IMR-90 (cell line): ENCODE results near the gene LRRC58. TPM values are rescaled to one million over a fixed set of nuclear protein-coding genes. Genes with fewer than 3 reads are reported as not detected.
A peak's percentile ranks its signal among the peaks of the same experiment; 100 is the strongest.

ENCODE experiments used
- ATAC-seq: fragments of 200-7000 bp; cut with Tn5 transposase; 2 replicates; pipeline ENCODE4 v1.9.1; 2020; ENCODE audit warnings: low read depth, mild to moderate bottlenecking, moderate library complexity
- BruUV-seq: library from RNA; stranded (reverse); fragments of 400-500 nt; replicated peaks from 2 replicates; lab custom pipeline; 2021; lab: Mats Ljungman, UMichigan
- CTCF ChIA-PET: fragments of 300-600 bp; formaldehyde crosslinking; extraction: SDS; loops from one replicate; lab custom pipeline; 2021; ENCODE audit warnings: antibody characterized with exemption; lab: Yijun Ruan, JAX
- POLR2A ChIA-PET: fragments of 300-600 bp; sonication (Branson Sonifier 250); formaldehyde crosslinking; loops from one replicate; lab custom pipeline; 2022; ENCODE audit warnings: antibody characterized with exemption; ENCODE audit not compliant: unreplicated experiment; lab: Charles Lee
- DNase-seq: peaks from one replicate; pipeline ENCODE4 v3.0.0; 2013
- H2AFZ ChIP-seq: replicated peaks from 2 replicates; pipeline ENCODE3; 2013; ENCODE audit warnings: low read length, mild to moderate bottlenecking; ENCODE audit not compliant: poor library complexity
- H2AK5ac ChIP-seq: 2 replicates; pipeline ENCODE4 v1.6.1; 2013; ENCODE audit warnings: low read depth, low read length, inconsistent platforms
- H2AK9ac ChIP-seq: replicated peaks from 2 replicates; pipeline ENCODE3; 2013; ENCODE audit warnings: mild to moderate bottlenecking, low read depth, low read length, moderate library complexity; ENCODE audit not compliant: poor library complexity
- H2BK120ac ChIP-seq: 2 replicates; pipeline ENCODE4 v1.6.1; 2013; ENCODE audit warnings: low read depth, low read length, inconsistent platforms
- H2BK15ac ChIP-seq: 3 replicates; pipeline ENCODE4 v1.6.1; 2013; ENCODE audit warnings: low read depth, low read length, inconsistent platforms
- H2BK20ac ChIP-seq: 2 replicates; pipeline ENCODE4 v1.6.1; 2013; ENCODE audit warnings: low read depth, mild to moderate bottlenecking, inconsistent platforms, low read length, moderate library complexity
- H2BK5ac ChIP-seq: 2 replicates; pipeline ENCODE4 v1.6.1; 2013; ENCODE audit warnings: mild to moderate bottlenecking, low read depth, low read length, inconsistent platforms; ENCODE audit not compliant: poor library complexity, severe bottlenecking
- H3K14ac ChIP-seq: replicated peaks from 2 replicates; pipeline ENCODE4 v1.6.1; 2013; ENCODE audit warnings: low read depth, low read length, inconsistent platforms
- H3K18ac ChIP-seq: 2 replicates; pipeline ENCODE4 v1.6.1; 2013; ENCODE audit warnings: low read depth, low read length, control low read depth
- H3K23ac ChIP-seq: 2 replicates; pipeline ENCODE4 v1.6.1; 2013; ENCODE audit warnings: low read depth, low read length, inconsistent platforms
- H3K27ac ChIP-seq: 2 replicates; pipeline ENCODE4 v1.5.1; 2013; ENCODE audit warnings: mild to moderate bottlenecking, control low read depth, low read length; ENCODE audit not compliant: insufficient read depth
- H3K27me3 ChIP-seq: 2 replicates; pipeline ENCODE4 v1.6.1; 2013; ENCODE audit warnings: low read length; ENCODE audit not compliant: control insufficient read depth, insufficient read depth
- H3K36me3 ChIP-seq: 2 replicates; pipeline ENCODE4 v1.6.1; 2013; ENCODE audit warnings: low read length, mixed read lengths; ENCODE audit not compliant: control insufficient read depth, insufficient read depth
- H3K4ac ChIP-seq: 2 replicates; pipeline ENCODE4 v1.6.1; 2013; ENCODE audit warnings: low read depth, low read length, inconsistent platforms
- H3K4me1 ChIP-seq: 2 replicates; pipeline ENCODE4 v1.6.1; 2013; ENCODE audit warnings: low read length, mixed read lengths; ENCODE audit not compliant: control insufficient read depth, insufficient read depth
- H3K4me2 ChIP-seq: 2 replicates; pipeline ENCODE4 v1.6.1; 2013; ENCODE audit warnings: low read depth, mild to moderate bottlenecking, control low read depth, low read length, moderate library complexity
- H3K4me3 ChIP-seq: 2 replicates; pipeline ENCODE4 v1.5.1; 2013; ENCODE audit warnings: low read depth, mild to moderate bottlenecking, control low read depth, low read length, moderate library complexity; ENCODE audit not compliant: insufficient read depth
- H3K56ac ChIP-seq: 2 replicates; pipeline ENCODE4 v1.6.1; 2013; ENCODE audit warnings: low read length, inconsistent platforms; ENCODE audit not compliant: insufficient read depth; ENCODE audit errors: extremely low read depth
- H3K79me1 ChIP-seq, 2 experiments: 2 replicates each; pipeline ENCODE4 v1.6.1; 2013; ENCODE audit warnings: low read length in 2 of 2, inconsistent platforms in 1 of 2, low read depth in 1 of 2
- H3K9ac ChIP-seq: 2 replicates; pipeline ENCODE4 v1.6.1; 2013; ENCODE audit warnings: low read depth, low read length, control low read depth
- H3K9me1 ChIP-seq: 2 replicates; pipeline ENCODE4 v1.6.1; 2013; ENCODE audit warnings: low read length, inconsistent platforms; ENCODE audit not compliant: insufficient read depth
- H3K9me3 ChIP-seq: 2 replicates; pipeline ENCODE4 v1.6.1; 2013; ENCODE audit warnings: low read length; ENCODE audit not compliant: control insufficient read depth, insufficient read depth
- H4K20me1 ChIP-seq: 2 replicates; pipeline ENCODE4 v1.6.1; 2013; ENCODE audit warnings: low read length, inconsistent platforms; ENCODE audit not compliant: insufficient read depth
- H4K5ac ChIP-seq: 2 replicates; pipeline ENCODE4 v1.6.1; 2013; ENCODE audit warnings: mild to moderate bottlenecking, low read depth, low read length, control low read depth
- H4K8ac ChIP-seq, 2 experiments: 2 replicates each; pipeline ENCODE4 v1.6.1; 2013; ENCODE audit warnings: low read depth in 2 of 2, low read length in 2 of 2, control low read depth in 1 of 2, inconsistent platforms in 1 of 2
- H4K91ac ChIP-seq: 2 replicates; pipeline ENCODE4 v1.6.1; 2013; ENCODE audit warnings: low read depth, low read length, inconsistent platforms; ENCODE audit not compliant: insufficient read depth
- CEBPB ChIP-seq: IDR thresholded peaks from 2 replicates; pipeline ENCODE4 v1.6.1; 2012; ENCODE audit warnings: low read depth, low read length, improper control_type of control experiment
- CHD1 ChIP-seq: IDR thresholded peaks from 2 replicates; pipeline ENCODE4 v1.6.1; 2012; ENCODE audit warnings: low read depth, low read length, improper control_type of control experiment
- FOS ChIP-seq: fragments of 150-350 bp; IDR thresholded peaks from 2 replicates; pipeline ENCODE4 v1.6.1; 2016; ENCODE audit warnings: low read depth, low read length
- MAFK ChIP-seq: IDR thresholded peaks from 2 replicates; pipeline ENCODE4 v1.6.1; 2012; ENCODE audit warnings: low read depth, low read length, improper control_type of control experiment
- MAZ ChIP-seq: IDR thresholded peaks from 2 replicates; pipeline ENCODE4 v1.6.1; 2012; ENCODE audit warnings: low read depth, mild to moderate bottlenecking, low read length, improper control_type of control experiment, moderate library complexity, borderline replicate concordance
- MXI1 ChIP-seq: IDR thresholded peaks from 2 replicates; pipeline ENCODE4 v1.6.1; 2012; ENCODE audit warnings: low read depth, mild to moderate bottlenecking, low read length, moderate library complexity, borderline replicate concordance
- NFE2L2 ChIP-seq: fragments of 150-350 bp; IDR thresholded peaks from 2 replicates; pipeline ENCODE4 v1.6.1; 2016; ENCODE audit warnings: low read depth, mild to moderate bottlenecking, low read length
- RAD21 ChIP-seq: IDR thresholded peaks from 2 replicates; pipeline ENCODE4 v1.6.1; 2012; ENCODE audit warnings: low read length, improper control_type of control experiment
- RCOR1 ChIP-seq: IDR thresholded peaks from 2 replicates; pipeline ENCODE4 v1.6.1; 2012; ENCODE audit warnings: mild to moderate bottlenecking, low read length, improper control_type of control experiment; ENCODE audit not compliant: insufficient replicate concordance
- RFX5 ChIP-seq: IDR thresholded peaks from 2 replicates; pipeline ENCODE4 v1.8.0; 2012; ENCODE audit warnings: low read depth, mild to moderate bottlenecking, low read length, moderate library complexity
- SMC3 ChIP-seq: fragments of 150-350 bp; IDR thresholded peaks from 2 replicates; pipeline ENCODE4 v1.6.1; 2016; ENCODE audit warnings: low read depth, mild to moderate bottlenecking, antibody characterized with exemption, low read length, moderate library complexity
- WGBS, 2 experiments: methylation state at CpG; one replicate each; pipeline versions ENCODE4 v1.1.5 to v1.1.7; 2013; ENCODE audit warnings: missing lambda C conversion rate in 2 of 2; ENCODE audit not compliant: insufficient read length in 1 of 2; ENCODE audit errors: extremely low coverage in 2 of 2; 5-methylcytosine and 5-hydroxymethylcytosine counted together
- dilution Hi-C: fragments of 300-500 bp; cut with HindIII; formaldehyde crosslinking; loops from one replicate; pipeline ENCODE4 v1.14.3; 2018; ENCODE audit warnings: low sequenced_read_pairs; ENCODE audit not compliant: unreplicated experiment
- in situ Hi-C: fragments of 300-500 bp; cut with MboI; formaldehyde crosslinking; loops from 3 replicates; pipeline ENCODE4 v1.14.3; 2019; ENCODE audit warnings: low sequenced_read_pairs, inconsistent platforms, mixed read lengths
- intact Hi-C: fragments of 100-400 bp; cut with micrococcal nuclease; formaldehyde crosslinking; loops from 2 replicates; pipeline ENCODE4 v1.10.0; 2022
- polyA plus RNA-seq, 3 experiments: library from polyadenylated mRNA; depleted of rRNA; stranded (reverse); fragments of >200 nt; gene quantifications; 2 replicates each; pipeline ENCODE4 v1.2.3, GENCODE V29; 2012; ENCODE audit warnings: low replicate concordance in 1 of 3
- total RNA-seq: library from RNA; depleted of rRNA; stranded (reverse); fragments of >200 nt; gene quantifications from 2 replicates; pipeline ENCODE4 v1.2.3, GENCODE V29; 2012
- TF ChIP-seq, protein P1 (sequence below): fragments of 150-350 bp; IDR thresholded peaks from 2 replicates; pipeline ENCODE4 v1.6.1; 2017; ENCODE audit warnings: mild to moderate bottlenecking, antibody characterized with exemption, low read length, low read depth
- TF ChIP-seq, protein P2 (sequence below): fragments of 150-350 bp; IDR thresholded peaks from 2 replicates; pipeline ENCODE4 v1.6.1; 2016; ENCODE audit warnings: low read depth, mild to moderate bottlenecking, low read length, moderate library complexity, borderline replicate concordance
- TF ChIP-seq, protein P3 (sequence below): conservative IDR thresholded peaks from 2 replicates; pipeline ENCODE4 v1.5.1; 2012; ENCODE audit warnings: mild to moderate bottlenecking, low read depth, low read length, improper control_type of control experiment

LRRC58 gene
- total and polyA plus RNA-seq, 2 of the 4 experiments (the other 2 are of a cell fraction), result 5.0 to 13.4 TPM

DNA sequence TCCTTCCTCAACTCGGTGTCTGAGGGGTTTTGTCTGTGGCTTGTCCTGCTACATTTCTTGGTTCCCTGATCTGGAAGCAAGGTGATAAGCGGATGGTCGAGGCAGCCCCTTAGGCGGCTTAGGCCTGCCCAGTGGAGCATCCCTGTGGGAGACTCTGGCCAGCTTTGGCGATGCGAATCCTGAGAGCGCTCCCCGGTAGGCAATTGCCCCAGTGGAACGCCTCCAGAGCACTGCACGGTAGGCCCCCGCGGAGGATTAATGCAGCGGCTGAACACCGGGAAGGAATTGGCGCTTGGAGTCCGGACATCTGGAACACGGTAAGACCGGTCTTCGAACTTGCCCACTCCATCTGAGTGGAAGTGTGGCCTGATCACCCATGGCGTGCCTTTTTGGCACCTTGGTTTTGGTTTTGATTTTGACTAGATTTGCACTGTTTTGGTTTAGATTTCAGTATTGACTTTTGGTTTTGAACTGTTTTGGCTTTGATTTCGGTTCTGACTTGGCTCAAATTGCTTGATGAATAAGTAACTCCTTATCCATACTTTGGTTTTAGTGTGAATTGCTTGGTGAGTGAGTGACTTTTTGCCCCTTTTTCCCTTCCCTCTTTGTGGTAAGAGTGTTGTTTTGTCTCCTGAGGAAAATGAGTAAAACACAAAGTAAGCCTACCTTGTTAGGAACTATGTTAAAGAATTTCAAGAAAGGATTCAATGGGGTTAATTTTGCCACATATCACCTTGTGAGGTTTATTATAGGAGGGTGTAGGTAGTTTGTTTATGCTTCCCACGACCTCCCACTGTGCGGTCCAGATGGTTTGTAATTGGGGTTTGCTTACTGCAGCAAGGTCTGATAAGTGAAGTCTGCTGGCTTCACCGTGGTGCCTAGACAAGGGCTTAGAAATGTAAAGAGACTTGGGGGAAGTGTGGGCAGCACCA is 37.0 kb downstream of the LRRC58 start:
- Histone ChIP-seq H3K23ac (no peak overlapping the region), H3K27ac (no peak overlapping the region), H3K9ac (no peak overlapping the region), H3K4me1 (no peaks in the 10 kb centered on the region), H3K79me1 (no peaks in the 10 kb centered on the region), H2BK15ac (no peak overlapping the region), H4K20me1 (no peaks in the 10 kb centered on the region), H3K14ac (no peak overlapping the region), H3K4ac (no peak overlapping the region), H4K5ac (no peak overlapping the region), H3K9me3 (no peaks in the 10 kb centered on the region), H3K18ac (no peak overlapping the region), H2BK20ac (no peak overlapping the region), H2BK120ac (no peak overlapping the region), H4K8ac (no peak overlapping the region), H3K4me3 (no peak overlapping the region), H3K4me2 (no peak overlapping the region), H3K56ac (no peak overlapping the region), H2AK5ac (no peak overlapping the region), H3K36me3 (no peaks in the 10 kb centered on the region), H3K9me1 (peaks cover 7% of the 10 kb centered on the region; the same call in 1 of the 2 replicates), H3K27me3 (no peaks in the 10 kb centered on the region), H2AFZ (no peak overlapping the region), H2AK9ac (peak overlapping the region; percentile 42), H4K91ac (no peak overlapping the region), H2BK5ac (no peak overlapping the region)
- in situ Hi-C loops (no loop called here), dilution Hi-C loops (no loop called here), intact Hi-C loops (no loop called here)
- ATAC-seq (no peak), DNase-seq (no peak)
- POLR2A ChIA-PET, result no interaction called here
- BruUV-seq, result no TSS peak
- CTCF ChIA-PET, result interaction anchor here (0.6 kb wide), 1 partner anchor 42 kb away, joined by 4 read pairs; no protein-coding TSS in a partner anchor
- 93% methylated on average over 16 of the region's 24 CpGs; no CpG with 5 or more reads in 1 of the 2 experiments for WGBS, 2 experiments
- TF ChIP-seq RFX5 (no peak), FOS (no peak), SMC3 (no peak), MXI1 (no peak), RCOR1 (no peak), CHD1 (no peak), MAZ (no peak), CEBPB (no peak), NFE2L2 (no peak), MAFK (no peak), RAD21 (no peak)
- TF ChIP-seq, protein P1, sequence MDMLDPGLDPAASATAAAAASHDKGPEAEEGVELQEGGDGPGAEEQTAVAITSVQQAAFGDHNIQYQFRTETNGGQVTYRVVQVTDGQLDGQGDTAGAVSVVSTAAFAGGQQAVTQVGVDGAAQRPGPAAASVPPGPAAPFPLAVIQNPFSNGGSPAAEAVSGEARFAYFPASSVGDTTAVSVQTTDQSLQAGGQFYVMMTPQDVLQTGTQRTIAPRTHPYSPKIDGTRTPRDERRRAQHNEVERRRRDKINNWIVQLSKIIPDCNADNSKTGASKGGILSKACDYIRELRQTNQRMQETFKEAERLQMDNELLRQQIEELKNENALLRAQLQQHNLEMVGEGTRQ, result no peak
- TF ChIP-seq, protein P2, sequence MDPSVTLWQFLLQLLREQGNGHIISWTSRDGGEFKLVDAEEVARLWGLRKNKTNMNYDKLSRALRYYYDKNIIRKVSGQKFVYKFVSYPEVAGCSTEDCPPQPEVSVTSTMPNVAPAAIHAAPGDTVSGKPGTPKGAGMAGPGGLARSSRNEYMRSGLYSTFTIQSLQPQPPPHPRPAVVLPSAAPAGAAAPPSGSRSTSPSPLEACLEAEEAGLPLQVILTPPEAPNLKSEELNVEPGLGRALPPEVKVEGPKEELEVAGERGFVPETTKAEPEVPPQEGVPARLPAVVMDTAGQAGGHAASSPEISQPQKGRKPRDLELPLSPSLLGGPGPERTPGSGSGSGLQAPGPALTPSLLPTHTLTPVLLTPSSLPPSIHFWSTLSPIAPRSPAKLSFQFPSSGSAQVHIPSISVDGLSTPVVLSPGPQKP, result no peak
- TF ChIP-seq, protein P3, sequence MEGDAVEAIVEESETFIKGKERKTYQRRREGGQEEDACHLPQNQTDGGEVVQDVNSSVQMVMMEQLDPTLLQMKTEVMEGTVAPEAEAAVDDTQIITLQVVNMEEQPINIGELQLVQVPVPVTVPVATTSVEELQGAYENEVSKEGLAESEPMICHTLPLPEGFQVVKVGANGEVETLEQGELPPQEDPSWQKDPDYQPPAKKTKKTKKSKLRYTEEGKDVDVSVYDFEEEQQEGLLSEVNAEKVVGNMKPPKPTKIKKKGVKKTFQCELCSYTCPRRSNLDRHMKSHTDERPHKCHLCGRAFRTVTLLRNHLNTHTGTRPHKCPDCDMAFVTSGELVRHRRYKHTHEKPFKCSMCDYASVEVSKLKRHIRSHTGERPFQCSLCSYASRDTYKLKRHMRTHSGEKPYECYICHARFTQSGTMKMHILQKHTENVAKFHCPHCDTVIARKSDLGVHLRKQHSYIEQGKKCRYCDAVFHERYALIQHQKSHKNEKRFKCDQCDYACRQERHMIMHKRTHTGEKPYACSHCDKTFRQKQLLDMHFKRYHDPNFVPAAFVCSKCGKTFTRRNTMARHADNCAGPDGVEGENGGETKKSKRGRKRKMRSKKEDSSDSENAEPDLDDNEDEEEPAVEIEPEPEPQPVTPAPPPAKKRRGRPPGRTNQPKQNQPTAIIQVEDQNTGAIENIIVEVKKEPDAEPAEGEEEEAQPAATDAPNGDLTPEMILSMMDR, result no peak
